SJCRH30 (cell line): ENCODE data around the gene LY9. TPM values are rescaled to one million over a fixed set of nuclear protein-coding genes. Genes with fewer than 3 reads are reported as not detected.
A peak's percentile ranks its signal among the peaks of the same experiment; 100 is the strongest.

Source experiments
- DNase-seq, 2 experiments: peaks; one replicate each; pipeline ENCODE4 v3.0.0-alpha.2; 2015 to 2020
- H3K27ac ChIP-seq: fragments of 250-450 bp; sonication (Bioruptor Pico); 2 replicates; pipeline ENCODE4 v1.5.1; 2020; ENCODE audit warnings: mild to moderate bottlenecking, moderate library complexity
- H3K27me3 ChIP-seq: fragments of 250-450 bp; sonication (Bioruptor Pico); 2 replicates; pipeline ENCODE4 v1.5.1; 2020; ENCODE audit warnings: mild to moderate bottlenecking, moderate library complexity
- H3K36me3 ChIP-seq: fragments of 250-450 bp; sonication (Bioruptor Pico); 2 replicates; pipeline ENCODE4 v1.5.1; 2020; ENCODE audit warnings: mild to moderate bottlenecking, moderate library complexity
- H3K4me1 ChIP-seq: fragments of 250-450 bp; sonication (Bioruptor Pico); 2 replicates; pipeline ENCODE4 v1.5.1; 2020; ENCODE audit warnings: mild to moderate bottlenecking, moderate library complexity
- H3K4me3 ChIP-seq: fragments of 250-450 bp; sonication (Bioruptor Pico); 2 replicates; pipeline ENCODE4 v1.5.1; 2020; ENCODE audit warnings: mild to moderate bottlenecking, moderate library complexity
- H3K9me3 ChIP-seq: fragments of 250-450 bp; sonication (Bioruptor Pico); replicated peaks from 2 replicates; pipeline ENCODE4 v1.5.1; 2020; ENCODE audit warnings: mild to moderate bottlenecking, moderate library complexity
- total RNA-seq: library from RNA; depleted of rRNA; stranded (reverse); fragments of >200 nt; shearing (Covaris generic); gene quantifications from 2 replicates; pipeline ENCODE4 v1.2.3, GENCODE V29; 2014

LY9 gene
- total RNA-seq, 1 experiment from 2014 or later, result not detected

- no peaks in the 10 kb centered on the region for H3K27me3 ChIP-seq
- no peaks in the 10 kb centered on the region for H3K4me1 ChIP-seq
- H3K4me3 ChIP-seq, result no peak overlapping the region
- DNase-seq, result no peak
- no peaks in the 10 kb centered on the region for H3K36me3 ChIP-seq
- no peaks in the 10 kb centered on the region for H3K9me3 ChIP-seq
- no peak overlapping the region for H3K27ac ChIP-seq
Measured at GRCh38 chr1:160761886-160762285, 34.1 kb upstream of the LY9 start.

- H3K27me3 ChIP-seq, result no peaks in the 10 kb centered on the region
- no peaks in the 10 kb centered on the region for H3K4me1 ChIP-seq
- no peaks in the 10 kb centered on the region for H3K36me3 ChIP-seq
- H3K9me3 ChIP-seq, result no peaks in the 10 kb centered on the region
- H3K4me3 ChIP-seq, result no peak overlapping the region
- no peak for DNase-seq
- H3K27ac ChIP-seq, result no peak overlapping the region
Measured at GRCh38 chr1:160763993-160764392, 32.0 kb upstream of the LY9 start.

- Histone ChIP-seq H3K4me3 (no peak overlapping the region), H3K4me1 (no peaks in the 10 kb centered on the region), H3K36me3 (no peaks in the 10 kb centered on the region), H3K27ac (no peak overlapping the region), H3K9me3 (no peaks in the 10 kb centered on the region), H3K27me3 (no peaks in the 10 kb centered on the region)
- DNase-seq, result peak in 1 of 2 experiments; percentile 8
Measured at GRCh38 chr1:160767395-160768294, 28.3 kb upstream of the LY9 start.

GRCh38 chr1:160768295-160768657 is 27.7 kb upstream of the LY9 start:
- Histone ChIP-seq H3K27me3 (no peaks in the 10 kb centered on the region), H3K27ac (no peak overlapping the region), H3K9me3 (no peaks in the 10 kb centered on the region), H3K36me3 (no peaks in the 10 kb centered on the region), H3K4me1 (no peaks in the 10 kb centered on the region), H3K4me3 (no peak overlapping the region)
- peak; percentile 17 to 48 for DNase-seq

- Histone ChIP-seq H3K27ac (no peak overlapping the region), H3K4me1 (no peaks in the 10 kb centered on the region), H3K4me3 (no peak overlapping the region), H3K27me3 (no peaks in the 10 kb centered on the region), H3K36me3 (no peaks in the 10 kb centered on the region), H3K9me3 (no peaks in the 10 kb centered on the region)
- DNase-seq, result no peak
Measured at GRCh38 chr1:160772331-160772730, 23.6 kb upstream of the LY9 start.

GRCh38 chr1:160773093-160773492 is 22.9 kb upstream of the LY9 start:
- Histone ChIP-seq H3K4me1 (no peaks in the 10 kb centered on the region), H3K27me3 (no peaks in the 10 kb centered on the region), H3K9me3 (no peaks in the 10 kb centered on the region), H3K36me3 (no peaks in the 10 kb centered on the region), H3K27ac (no peak overlapping the region), H3K4me3 (no peak overlapping the region)
- DNase-seq, result no peak

GRCh38 chr1:160774886-160775719 is 20.9 kb upstream of the LY9 start:
- DNase-seq, result no peak
- Histone ChIP-seq H3K9me3 (no peaks in the 10 kb centered on the region), H3K36me3 (no peaks in the 10 kb centered on the region), H3K27me3 (no peaks in the 10 kb centered on the region), H3K27ac (no peak overlapping the region), H3K4me3 (no peak overlapping the region), H3K4me1 (no peaks in the 10 kb centered on the region)

- no peak overlapping the region for H3K4me3 ChIP-seq
- H3K4me1 ChIP-seq, result no peaks in the 10 kb centered on the region
- no peaks in the 10 kb centered on the region for H3K9me3 ChIP-seq
- H3K27me3 ChIP-seq, result no peaks in the 10 kb centered on the region
- H3K27ac ChIP-seq, result no peak overlapping the region
- no peak for DNase-seq
- H3K36me3 ChIP-seq, result no peaks in the 10 kb centered on the region
Measured at GRCh38 chr1:160776178-160776577, 19.8 kb upstream of the LY9 start.

GRCh38 chr1:160777486-160778089 is 18.4 kb upstream of the LY9 start:
- H3K4me3 ChIP-seq, result no peak overlapping the region
- peak; percentile 19 to 50 for DNase-seq
- H3K27me3 ChIP-seq, result no peaks in the 10 kb centered on the region
- H3K36me3 ChIP-seq, result no peaks in the 10 kb centered on the region
- H3K4me1 ChIP-seq, result no peaks in the 10 kb centered on the region
- no peak overlapping the region for H3K27ac ChIP-seq
- H3K9me3 ChIP-seq, result no peaks in the 10 kb centered on the region

- Histone ChIP-seq H3K27me3 (no peaks in the 10 kb centered on the region), H3K4me1 (no peaks in the 10 kb centered on the region), H3K36me3 (no peaks in the 10 kb centered on the region), H3K4me3 (no peak overlapping the region), H3K9me3 (no peaks in the 10 kb centered on the region), H3K27ac (no peak overlapping the region)
- no peak for DNase-seq
Measured at GRCh38 chr1:160778976-160779375, 17.0 kb upstream of the LY9 start.

GRCh38 chr1:160779626-160780397 is 16.2 kb upstream of the LY9 start:
- H3K4me3 ChIP-seq, result no peak overlapping the region
- H3K36me3 ChIP-seq, result no peaks in the 10 kb centered on the region
- DNase-seq, result peak; percentile 34 to 51
- no peaks in the 10 kb centered on the region for H3K9me3 ChIP-seq
- no peaks in the 10 kb centered on the region for H3K27me3 ChIP-seq
- no peak overlapping the region for H3K27ac ChIP-seq
- H3K4me1 ChIP-seq, result no peaks in the 10 kb centered on the region

GRCh38 chr1:160780398-160780755 is 15.6 kb upstream of the LY9 start:
- no peaks in the 10 kb centered on the region for H3K4me1 ChIP-seq
- no peak overlapping the region for H3K27ac ChIP-seq
- H3K36me3 ChIP-seq, result no peaks in the 10 kb centered on the region
- no peak for DNase-seq
- H3K27me3 ChIP-seq, result no peaks in the 10 kb centered on the region
- H3K9me3 ChIP-seq, result no peaks in the 10 kb centered on the region
- H3K4me3 ChIP-seq, result no peak overlapping the region

GRCh38 chr1:160781186-160781766 is 14.7 kb upstream of the LY9 start:
- Histone ChIP-seq H3K9me3 (no peaks in the 10 kb centered on the region), H3K36me3 (no peaks in the 10 kb centered on the region), H3K4me1 (no peaks in the 10 kb centered on the region), H3K4me3 (no peak overlapping the region), H3K27ac (no peak overlapping the region), H3K27me3 (no peaks in the 10 kb centered on the region)
- DNase-seq, result no peak

- DNase-seq, result no peak
- Histone ChIP-seq H3K27me3 (no peaks in the 10 kb centered on the region), H3K27ac (no peak overlapping the region), H3K9me3 (no peaks in the 10 kb centered on the region), H3K4me3 (no peak overlapping the region), H3K36me3 (no peaks in the 10 kb centered on the region), H3K4me1 (no peaks in the 10 kb centered on the region)
Measured at GRCh38 chr1:160781914-160782689, 13.9 kb upstream of the LY9 start.
